ENCODE measurements around the gene UGT2B10.

- TF ChIP-seq CTCF (IDR thresholded peaks at IDR 0.05; ENCODE audit: poor library complexity), result no peak
- no peak for TF ChIP-seq EZH2phosphoT487 (IDR thresholded peaks at IDR 0.05; ENCODE audit: low read depth, severe bottlenecking, unreplicated experiment)
These were observed 49.4 kb downstream of the UGT2B10 start for GRCh38 chr4:68865188-68865638.

Measured in hepatocyte (in vitro differentiated cells).